ENCODE data around the gene GADD45B. TPM values are rescaled to one million over a fixed set of nuclear protein-coding genes. Genes with fewer than 3 reads are reported as not detected.
A peak's percentile ranks its signal among the peaks of the same experiment; 100 is the strongest.

Gene GADD45B
- polyA plus RNA-seq, 3 donors: 67.4 to 505 (median 76.2) TPM

- peaks cover 19% of the 10 kb centered on the region for H3K4me1 Mint-ChIP-seq
- no peak overlapping the region for H2AFZ ChIP-seq (ENCODE audit: insufficient read depth, low read depth, low read length, poor library complexity, severe bottlenecking)
- intact Hi-C loops (cut with micrococcal nuclease): no loop called here
- H3K36me3 ChIP-seq (replicated peaks in 1 of 2; ENCODE audit: control insufficient read depth in 1 of 2, insufficient read depth in 2 of 2, low read length in 2 of 2): no peaks in the 10 kb centered on the region
- DNase-seq: no peak
- H3K27me3 ChIP-seq (ENCODE audit: control insufficient read depth in 2 of 2, insufficient read depth in 2 of 2, low read length in 2 of 2): no peaks in the 10 kb centered on the region
- H3K9ac ChIP-seq (ENCODE audit: insufficient read depth, low read length, poor library complexity, severe bottlenecking): no peak overlapping the region
- peaks cover 17 to 21% of the 10 kb centered on the region in 2 donors for H3K4me1 ChIP-seq (ENCODE audit: control insufficient read depth in 1 of 2, insufficient read depth in 2 of 2, low read length in 2 of 2)
- no peak overlapping the region for H3K4me3 ChIP-seq (replicated peaks in 1 of 3; ENCODE audit: low read depth in 2 of 3, low read length in 3 of 3)
- no peak overlapping the region for H3K4me2 ChIP-seq (replicated peaks; ENCODE audit: extremely low read depth, low read length, poor library complexity, severe bottlenecking)
- H3K9me3 ChIP-seq (replicated peaks in 1 of 2; ENCODE audit: control insufficient read depth in 1 of 2, insufficient read depth in 1 of 2, low read length in 2 of 2): no peaks in the 10 kb centered on the region
- 93% methylated on average over 8 of the region's 19 CpGs for WGBS (ENCODE audit: insufficient coverage)
- peaks cover 0 to 2% (median 0%) of the 10 kb centered on the region in 3 donors for H3K27me3 Mint-ChIP-seq (ENCODE audit: low read depth in 3 of 3)
- peak overlapping the region in 1 of 2 donors; percentile 88 for H3K4me3 Mint-ChIP-seq
- peak overlapping the region in 1 of 2 donors; percentile 23 for H3K27ac ChIP-seq (ENCODE audit: low read depth in 1 of 2, low read length in 2 of 2)
- no peak for TF ChIP-seq CTCF (IDR thresholded peaks at IDR 0.05)
- no peaks in the 10 kb centered on the region for H3K9me3 Mint-ChIP-seq
- peak overlapping the region in 4 of 7 donors; percentile 27 to 74 (median 70) for H3K27ac Mint-ChIP-seq
- peaks cover 3 to 26% of the 10 kb centered on the region in 2 donors for H3K36me3 Mint-ChIP-seq
- peaks cover 70% of the 10 kb centered on the region for H3K79me2 ChIP-seq (ENCODE audit: insufficient read depth, low read length)
- H4K20me1 ChIP-seq (ENCODE audit: insufficient read depth, low read length): no peaks in the 10 kb centered on the region
Observed at GRCh38 chr19:2454199-2454961, 21.5 kb upstream of the GADD45B start.

GRCh38 chr19:2454962-2455850 lies 20.7 kb upstream of the GADD45B start:
- no peak for DNase-seq
- H3K9ac ChIP-seq (ENCODE audit: insufficient read depth, low read length, poor library complexity, severe bottlenecking): peak overlapping the region; percentile 90

More at GRCh38 chr19:2454962-2455850, 20.7 kb upstream of the GADD45B start:
- Histone ChIP-seq H3K4me2 (replicated peaks; ENCODE audit: extremely low read depth, low read length, poor library complexity, severe bottlenecking) (peak overlapping the region; percentile 99), H3K27me3 (ENCODE audit: control insufficient read depth in 2 of 2, insufficient read depth in 2 of 2, low read length in 2 of 2) (no peaks in the 10 kb centered on the region), H4K20me1 (ENCODE audit: insufficient read depth, low read length) (no peaks in the 10 kb centered on the region), H3K4me3 (replicated peaks in 1 of 3; ENCODE audit: low read depth in 2 of 3, low read length in 3 of 3) (peak overlapping the region; percentile 65 to 91 (median 87)), H3K4me1 (ENCODE audit: control insufficient read depth in 1 of 2, insufficient read depth in 2 of 2, low read length in 2 of 2) (peaks cover 20 to 21% of the 10 kb centered on the region in 2 donors), H3K27ac (ENCODE audit: low read depth in 1 of 2, low read length in 2 of 2) (peak overlapping the region in 1 of 2 donors; percentile 78), H3K36me3 (replicated peaks in 1 of 2; ENCODE audit: control insufficient read depth in 1 of 2, insufficient read depth in 2 of 2, low read length in 2 of 2) (no peaks in the 10 kb centered on the region), H3K9me3 (replicated peaks in 1 of 2; ENCODE audit: control insufficient read depth in 1 of 2, insufficient read depth in 1 of 2, low read length in 2 of 2) (no peaks in the 10 kb centered on the region), H2AFZ (ENCODE audit: insufficient read depth, low read depth, low read length, poor library complexity, severe bottlenecking) (peak overlapping the region; percentile 94), H3K79me2 (ENCODE audit: insufficient read depth, low read length) (peaks cover 65% of the 10 kb centered on the region)
- TF ChIP-seq CTCF (IDR thresholded peaks at IDR 0.05): no peak
- H3K36me3 Mint-ChIP-seq: peaks cover under 1 to 19% of the 10 kb centered on the region in 2 donors
- no peaks in the 10 kb centered on the region for H3K9me3 Mint-ChIP-seq
- 59% methylated on average over 9 of the region's 14 CpGs for WGBS (ENCODE audit: insufficient coverage)
- peak overlapping the region in 5 of 7 donors; percentile 20 to 89 (median 57) for H3K27ac Mint-ChIP-seq
- peaks cover 0 to 2% (median 0%) of the 10 kb centered on the region in 3 donors for H3K27me3 Mint-ChIP-seq (ENCODE audit: low read depth in 3 of 3)
- intact Hi-C loops (cut with micrococcal nuclease): no loop called here
- peaks cover 24% of the 10 kb centered on the region for H3K4me1 Mint-ChIP-seq
- peak overlapping the region; percentile 88 to 89 for H3K4me3 Mint-ChIP-seq

Data from CD14-positive monocyte (primary cell).